HG02759 (cell line): ENCODE measurements around the gene DAND5.

Experiments
- ATAC-seq: cut with Tn5 transposase; IDR thresholded peaks from one replicate; pipeline ENCODE4 v1.9.1; 2021; ENCODE audit warnings: mild to moderate bottlenecking, moderate library complexity; ENCODE audit not compliant: unreplicated experiment

Gene DAND5, protein sequence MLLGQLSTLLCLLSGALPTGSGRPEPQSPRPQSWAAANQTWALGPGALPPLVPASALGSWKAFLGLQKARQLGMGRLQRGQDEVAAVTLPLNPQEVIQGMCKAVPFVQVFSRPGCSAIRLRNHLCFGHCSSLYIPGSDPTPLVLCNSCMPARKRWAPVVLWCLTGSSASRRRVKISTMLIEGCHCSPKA

GRCh38 chr19:12969292-12969988 is at the start of gene DAND5:
TSS of gene DAND5 (plus strand) at chr19:12969576. CDS start at chr19:12969661, 85 bp downstream.
- ATAC-seq = no peak

GRCh38 chr19:12921047-12921446 is 48.3 kb upstream of the DAND5 start:
- ATAC-seq = no peak

- ATAC-seq = no peak
These were observed 46.4 kb upstream of the DAND5 start for GRCh38 chr19:12922959-12923358.

- ATAC-seq = no peak
These were observed 44.6 kb upstream of the DAND5 start for GRCh38 chr19:12924621-12925310.

DNA sequence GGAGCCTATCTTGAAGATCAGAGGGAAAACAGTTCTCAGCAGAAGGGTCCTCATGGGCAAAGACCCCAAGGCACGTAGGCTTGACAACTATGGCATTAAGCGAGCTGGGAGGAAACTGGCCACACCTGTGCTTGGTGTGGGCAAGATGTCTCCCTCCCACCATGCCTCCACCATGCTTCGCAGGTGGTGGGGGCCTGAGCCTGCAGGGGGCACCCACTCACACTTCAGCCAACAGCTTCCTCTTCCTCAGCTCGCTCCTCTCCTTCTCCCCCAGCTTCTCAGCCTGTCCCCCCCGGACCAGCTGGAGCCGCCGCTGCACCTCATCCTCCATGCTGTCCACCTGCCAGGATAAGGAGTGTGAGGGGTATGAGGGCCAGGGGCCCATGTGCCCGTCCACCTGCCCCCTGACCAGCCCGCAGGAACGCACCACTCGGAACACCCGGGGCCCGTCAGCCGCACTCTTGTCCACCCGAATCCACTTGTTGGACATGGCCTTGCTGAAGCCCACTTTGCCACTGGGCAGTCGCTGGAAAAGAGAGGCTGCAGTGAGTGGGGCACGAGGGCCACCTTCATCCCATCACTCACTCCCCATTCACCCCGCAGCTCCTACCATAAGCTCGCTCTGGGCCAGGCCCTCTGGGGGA is 39.3 kb upstream of the DAND5 start:
- ATAC-seq = no peak

GRCh38 chr19:12932392-12933286 is 36.7 kb upstream of the DAND5 start:
- ATAC-seq = peak; percentile 7

DNA sequence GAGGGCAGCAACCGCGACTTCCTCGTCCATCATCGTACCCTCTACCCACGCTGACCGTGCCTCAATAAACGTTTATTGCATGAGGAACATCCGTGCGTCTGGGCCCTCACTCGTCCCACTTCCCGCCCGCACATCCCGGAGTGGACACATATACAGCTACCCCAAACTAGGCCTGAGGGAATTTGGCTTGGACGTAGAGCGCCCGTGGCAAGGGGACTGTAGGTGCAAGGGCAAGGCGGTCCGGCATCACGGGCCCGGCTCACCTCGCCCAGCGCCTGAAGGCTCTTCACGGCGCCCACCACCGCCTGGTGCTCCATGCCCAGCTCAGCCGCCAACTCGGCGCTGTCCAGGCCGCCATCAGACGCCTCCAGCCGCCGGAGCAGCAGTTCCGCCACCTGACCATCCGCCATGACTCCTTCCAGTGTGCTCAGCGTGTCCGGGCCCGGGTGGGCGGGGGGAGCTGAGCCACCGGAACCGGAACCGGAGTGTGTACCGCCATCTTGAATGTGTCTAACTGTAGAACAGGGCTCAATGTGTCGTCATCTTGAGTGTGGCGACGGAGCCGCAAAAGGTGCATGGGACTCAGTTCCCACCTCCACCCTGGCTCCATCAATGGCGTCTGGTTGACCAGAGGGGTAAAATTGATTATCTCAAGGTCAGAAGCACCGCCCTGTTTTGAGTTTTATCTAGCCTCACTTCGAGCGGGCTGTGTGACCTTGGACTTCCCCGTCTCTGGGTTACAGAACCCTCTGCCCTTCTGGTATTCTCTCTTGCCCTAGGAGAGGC is 35.9 kb upstream of the DAND5 start, which contains the start of gene FARSA:
FARSA (minus strand) TSS at position 425 of the 786 bp plus-strand sequence; CDS start at position 410, 15 bp downstream.
- ATAC-seq = peak; percentile 48

- no peak for ATAC-seq
These were observed 34.3 kb upstream of the DAND5 start for GRCh38 chr19:12935071-12935470.

GRCh38 chr19:12936582-12936981 is 32.8 kb upstream of the DAND5 start:
- ATAC-seq = no peak

DNA sequence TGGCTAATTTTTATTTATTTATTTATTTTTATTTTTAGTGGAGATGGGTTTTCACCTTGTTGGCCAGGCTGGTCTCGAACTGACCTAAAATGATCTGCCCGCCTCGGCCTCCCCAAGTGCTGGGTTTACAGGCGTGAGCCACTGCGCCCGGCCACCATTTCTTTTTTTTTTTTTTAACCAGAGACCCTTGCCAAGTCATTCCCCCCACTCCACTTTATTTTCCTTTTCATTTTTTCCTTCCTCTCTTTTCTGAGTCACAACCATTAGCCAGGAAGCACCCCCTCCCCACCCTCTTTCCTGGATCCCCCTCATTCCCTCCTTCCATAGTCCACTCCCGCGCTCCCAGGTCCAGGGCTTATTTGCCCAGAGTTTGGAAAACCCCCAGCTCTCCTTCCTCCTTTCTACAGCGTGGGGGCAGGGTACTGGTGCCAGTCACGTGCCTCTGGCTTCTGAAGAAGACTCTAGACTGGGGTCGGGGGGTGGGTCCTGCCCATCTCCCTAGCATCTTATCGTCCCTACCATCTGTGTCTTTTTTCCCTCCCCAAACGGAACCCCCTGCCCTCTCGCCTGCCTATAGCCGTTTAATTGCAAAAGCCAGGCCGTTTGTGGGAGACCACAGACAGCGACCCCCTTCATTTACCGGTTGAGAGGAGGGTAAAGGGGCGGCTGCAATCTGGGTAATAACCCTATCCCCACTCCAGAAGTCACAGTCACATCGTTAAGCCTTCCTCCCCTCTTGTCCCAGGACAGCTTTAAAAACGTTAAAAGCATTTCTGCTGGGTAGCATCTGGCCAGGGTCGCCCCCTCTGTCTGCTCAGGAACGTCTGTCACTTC is 32.1 kb upstream of the DAND5 start:
- no peak for ATAC-seq

GRCh38 chr19:12937927-12938778 is 31.2 kb upstream of the DAND5 start, which contains the start of gene CALR:
TSS of gene CALR (plus strand) at chr19:12938609. CDS start at chr19:12938680, 71 bp downstream.
- peak; percentile 84 for ATAC-seq

GRCh38 chr19:12938779-12939601 is 30.4 kb upstream of the DAND5 start:
- ATAC-seq = peak; percentile 2

DNA sequence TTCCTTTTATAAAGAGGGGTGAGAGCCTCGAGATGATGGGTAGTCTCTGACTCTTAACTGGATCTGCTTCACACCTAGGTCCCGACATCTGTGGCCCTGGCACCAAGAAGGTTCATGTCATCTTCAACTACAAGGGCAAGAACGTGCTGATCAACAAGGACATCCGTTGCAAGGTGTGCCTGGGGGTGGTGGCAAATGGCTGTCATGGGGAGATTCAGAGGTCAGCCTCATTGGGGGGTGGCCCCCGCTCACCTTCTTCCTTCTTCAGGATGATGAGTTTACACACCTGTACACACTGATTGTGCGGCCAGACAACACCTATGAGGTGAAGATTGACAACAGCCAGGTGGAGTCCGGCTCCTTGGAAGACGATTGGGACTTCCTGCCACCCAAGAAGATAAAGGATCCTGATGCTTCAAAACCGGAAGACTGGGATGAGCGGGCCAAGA is 29.4 kb upstream of the DAND5 start:
- no peak for ATAC-seq

DNA sequence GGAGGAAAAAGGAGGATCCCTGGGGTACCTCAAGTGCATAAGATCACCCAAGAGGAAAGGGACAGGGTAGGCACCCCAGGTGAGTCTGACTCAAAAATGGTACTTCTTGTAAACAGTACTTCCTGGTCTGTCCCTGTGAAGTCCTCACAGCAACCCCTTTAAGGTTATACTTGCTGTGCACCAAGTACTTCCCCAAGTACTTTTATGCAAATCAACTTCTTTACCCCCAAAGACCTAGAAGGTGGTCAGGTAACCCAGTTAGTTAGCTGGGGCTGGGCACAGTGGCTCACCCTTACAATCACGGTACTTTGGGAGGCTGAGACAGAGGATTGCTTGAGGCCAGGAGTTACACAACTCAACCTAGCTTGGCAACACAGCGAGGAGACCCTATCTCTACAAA is 28.5 kb upstream of the DAND5 start:
- no peak for ATAC-seq

DNA sequence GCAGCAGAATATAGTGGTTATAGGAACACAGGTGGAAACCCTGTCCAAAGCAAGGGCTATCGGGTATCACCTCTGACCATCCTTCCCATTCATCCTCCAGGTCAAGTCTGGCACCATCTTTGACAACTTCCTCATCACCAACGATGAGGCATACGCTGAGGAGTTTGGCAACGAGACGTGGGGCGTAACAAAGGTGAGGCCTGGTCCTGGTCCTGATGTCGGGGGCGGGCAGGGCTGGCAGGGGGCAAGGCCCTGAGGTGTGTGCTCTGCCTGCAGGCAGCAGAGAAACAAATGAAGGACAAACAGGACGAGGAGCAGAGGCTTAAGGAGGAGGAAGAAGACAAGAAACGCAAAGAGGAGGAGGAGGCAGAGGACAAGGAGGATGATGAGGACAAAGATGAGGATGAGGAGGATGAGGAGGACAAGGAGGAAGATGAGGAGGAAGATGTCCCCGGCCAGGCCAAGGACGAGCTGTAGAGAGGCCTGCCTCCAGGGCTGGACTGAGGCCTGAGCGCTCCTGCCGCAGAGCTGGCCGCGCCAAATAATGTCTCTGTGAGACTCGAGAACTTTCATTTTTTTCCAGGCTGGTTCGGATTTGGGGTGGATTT is 25.8 kb upstream of the DAND5 start:
- ATAC-seq = no peak

DNA sequence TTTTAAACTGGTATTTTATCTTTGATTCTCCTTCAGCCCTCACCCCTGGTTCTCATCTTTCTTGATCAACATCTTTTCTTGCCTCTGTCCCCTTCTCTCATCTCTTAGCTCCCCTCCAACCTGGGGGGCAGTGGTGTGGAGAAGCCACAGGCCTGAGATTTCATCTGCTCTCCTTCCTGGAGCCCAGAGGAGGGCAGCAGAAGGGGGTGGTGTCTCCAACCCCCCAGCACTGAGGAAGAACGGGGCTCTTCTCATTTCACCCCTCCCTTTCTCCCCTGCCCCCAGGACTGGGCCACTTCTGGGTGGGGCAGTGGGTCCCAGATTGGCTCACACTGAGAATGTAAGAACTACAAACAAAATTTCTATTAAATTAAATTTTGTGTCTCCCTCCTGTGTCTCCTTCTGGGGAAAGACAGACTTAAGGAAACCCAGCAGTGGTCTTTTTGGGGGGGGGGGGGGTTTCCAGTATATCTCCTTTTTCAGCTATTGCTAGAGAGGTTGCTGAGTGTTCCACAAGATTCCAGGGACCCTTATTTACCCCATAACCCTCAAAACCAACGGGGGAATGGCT is 25.2 kb upstream of the DAND5 start:
- ATAC-seq = no peak
